Esophagus muscularis mucosa (tissue), 4 donors: ENCODE data around the gene MRPL21.

Experiments
- CTCF ChIP-seq, 3 experiments: fragments of 200-600 bp in 2 of 3; fragments of 450-650 bp in 1 of 3; sonication (generic) in 2 of 3; IDR thresholded peaks; one replicate each; pipeline ENCODE4 v1.5.1; 2017 to 2019; ENCODE audit warnings: antibody characterized with exemption in 3 of 3, mild to moderate bottlenecking in 2 of 3, moderate library complexity in 1 of 3
- EP300 ChIP-seq: sonication (generic); formaldehyde crosslinking; IDR thresholded peaks from one replicate; pipeline ENCODE4 v1.6.1; 2017; ENCODE audit warnings: antibody characterized with exemption
- POLR2A ChIP-seq: fragments of 450-650 bp; IDR thresholded peaks from one replicate; pipeline ENCODE4 v1.6.1; 2017; ENCODE audit warnings: antibody characterized with exemption, moderate library complexity, mild to moderate bottlenecking, low read depth
- POLR2AphosphoS5 ChIP-seq, 2 donors: sonication (generic); formaldehyde crosslinking; IDR thresholded peaks; one replicate each; pipeline ENCODE4 v1.6.1; 2017; ENCODE audit warnings: antibody characterized with exemption in 2 of 2

- TF ChIP-seq CTCF (IDR thresholded peaks at IDR 0.05) (peak; percentile 30 to 51 (median 35)), POLR2AphosphoS5 (IDR thresholded peaks at IDR 0.05) (peak; percentile 41 to 47), POLR2A (no peak), EP300 (no peak)
These were observed 20.7 kb upstream of the MRPL21 start for GRCh38 chr11:68924073-68924925.
